LNCAP (cell line): ENCODE measurements around the gene TIMP3.

Source experiments
- TF ChIP-seq, protein P1 (sequence below): fragments of 450-650 bp; IDR thresholded peaks from 2 replicates; pipeline ENCODE4 v1.5.1; 2017; ENCODE audit warnings: mild to moderate bottlenecking

The TIMP3 gene

DNA sequence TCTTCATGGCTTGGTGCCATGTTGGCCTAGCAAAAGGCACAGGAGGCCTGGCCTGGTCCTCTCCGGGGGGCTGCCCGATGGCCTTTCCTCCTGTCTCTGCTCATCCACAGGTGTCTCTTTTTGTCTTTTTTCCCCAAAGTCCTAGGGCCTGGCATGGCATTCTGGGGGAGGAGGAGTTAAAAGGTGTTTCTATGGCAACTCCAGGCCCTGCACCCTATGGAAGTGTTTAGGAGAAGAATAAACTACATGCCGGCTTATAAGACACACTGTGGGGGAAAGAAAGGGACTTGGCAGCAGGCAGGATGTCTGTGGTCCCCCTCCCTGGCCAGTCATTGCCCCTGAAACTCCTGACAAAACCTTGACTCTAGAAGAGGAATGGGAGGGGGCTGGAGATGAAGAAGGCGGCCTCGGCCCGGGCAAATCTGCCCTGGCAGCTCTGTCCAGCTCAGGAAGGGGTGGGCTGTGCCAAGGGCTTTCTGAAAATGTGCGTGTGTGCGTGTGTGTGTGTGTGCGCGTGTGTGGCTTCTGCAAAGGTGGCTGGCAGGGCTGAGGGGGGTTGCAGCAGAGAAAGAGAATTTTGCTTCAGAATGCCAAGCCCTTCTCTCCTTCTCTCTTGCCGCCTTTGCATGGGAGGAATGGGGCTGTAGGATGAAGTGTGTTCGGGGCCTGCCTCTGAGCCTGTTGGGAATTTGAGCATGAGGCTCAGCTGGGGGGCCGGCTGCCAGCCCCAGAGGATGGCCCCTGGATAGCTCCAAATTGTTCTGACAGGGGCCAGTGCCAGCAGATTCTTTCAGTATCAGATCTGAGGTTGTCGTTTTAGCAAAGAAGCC is 3.2 kb downstream of the TIMP3 start:
- TF ChIP-seq, protein P1, sequence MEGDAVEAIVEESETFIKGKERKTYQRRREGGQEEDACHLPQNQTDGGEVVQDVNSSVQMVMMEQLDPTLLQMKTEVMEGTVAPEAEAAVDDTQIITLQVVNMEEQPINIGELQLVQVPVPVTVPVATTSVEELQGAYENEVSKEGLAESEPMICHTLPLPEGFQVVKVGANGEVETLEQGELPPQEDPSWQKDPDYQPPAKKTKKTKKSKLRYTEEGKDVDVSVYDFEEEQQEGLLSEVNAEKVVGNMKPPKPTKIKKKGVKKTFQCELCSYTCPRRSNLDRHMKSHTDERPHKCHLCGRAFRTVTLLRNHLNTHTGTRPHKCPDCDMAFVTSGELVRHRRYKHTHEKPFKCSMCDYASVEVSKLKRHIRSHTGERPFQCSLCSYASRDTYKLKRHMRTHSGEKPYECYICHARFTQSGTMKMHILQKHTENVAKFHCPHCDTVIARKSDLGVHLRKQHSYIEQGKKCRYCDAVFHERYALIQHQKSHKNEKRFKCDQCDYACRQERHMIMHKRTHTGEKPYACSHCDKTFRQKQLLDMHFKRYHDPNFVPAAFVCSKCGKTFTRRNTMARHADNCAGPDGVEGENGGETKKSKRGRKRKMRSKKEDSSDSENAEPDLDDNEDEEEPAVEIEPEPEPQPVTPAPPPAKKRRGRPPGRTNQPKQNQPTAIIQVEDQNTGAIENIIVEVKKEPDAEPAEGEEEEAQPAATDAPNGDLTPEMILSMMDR: no peak

DNA sequence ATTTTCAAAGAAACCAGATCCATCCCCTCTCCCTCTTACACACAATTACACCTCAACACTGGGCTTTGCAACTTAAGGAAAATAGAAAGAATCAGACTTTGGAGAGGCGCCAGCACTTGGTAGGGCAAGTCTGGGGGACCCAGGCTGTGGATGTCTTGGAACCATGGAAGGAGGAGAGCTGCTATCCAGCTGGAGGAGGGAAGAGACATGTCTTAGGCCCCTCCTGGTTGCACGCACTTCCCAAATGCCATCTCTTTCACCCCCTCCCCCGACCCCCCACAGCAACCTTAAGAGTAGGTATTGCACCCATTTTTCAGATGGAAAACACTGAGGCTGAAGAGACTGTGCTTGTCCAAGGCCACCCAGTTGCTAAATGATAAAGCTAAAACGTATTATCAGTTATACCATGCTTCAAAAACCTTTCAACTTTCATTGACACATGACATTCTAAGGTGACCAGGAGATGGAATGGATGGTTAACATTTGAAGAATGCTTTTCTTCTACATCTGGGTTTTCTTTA is 3.9 kb downstream of the TIMP3 start:
- TF ChIP-seq, protein P1: no peak

DNA sequence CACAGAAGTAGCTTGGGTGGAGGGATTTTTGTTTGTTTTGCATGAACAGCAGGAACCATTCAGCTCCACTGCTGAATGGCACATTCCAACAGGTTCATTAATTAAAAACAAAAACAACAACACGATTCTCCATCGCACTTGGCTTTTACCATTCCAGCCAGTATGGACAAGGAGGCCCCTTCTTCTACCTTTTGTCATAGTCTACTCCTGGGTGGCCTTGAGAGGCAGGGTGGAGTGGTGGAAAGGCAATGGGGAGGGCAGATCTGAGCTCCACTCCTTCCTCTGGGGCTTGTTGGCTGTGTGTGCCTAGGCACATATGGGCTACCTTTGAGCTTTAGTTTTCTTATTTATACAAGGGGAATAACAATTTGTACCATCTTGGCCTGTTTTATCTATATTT is 4.8 kb downstream of the TIMP3 start:
- TF ChIP-seq, protein P1: no peak

DNA sequence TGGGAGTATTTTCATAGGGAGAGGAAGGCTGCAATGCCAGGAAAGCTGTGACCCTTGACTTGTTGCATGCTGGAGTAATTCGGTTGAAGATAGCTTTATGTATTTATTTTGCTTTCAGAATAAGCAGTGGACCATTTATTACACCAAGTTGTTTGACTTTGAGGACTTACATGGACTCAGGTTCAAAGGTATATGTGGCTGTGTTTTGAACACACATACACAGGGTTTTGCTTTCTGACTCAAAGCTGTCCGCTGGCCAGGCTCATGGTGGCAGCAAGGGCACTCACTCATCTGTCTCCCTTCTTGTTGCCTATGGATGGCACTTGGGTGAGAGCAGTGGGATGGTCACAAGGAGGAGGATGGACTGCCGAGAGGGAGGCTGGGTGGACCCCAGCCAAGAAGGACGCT is 6.5 kb downstream of the TIMP3 start:
- TF ChIP-seq, protein P1: no peak

DNA sequence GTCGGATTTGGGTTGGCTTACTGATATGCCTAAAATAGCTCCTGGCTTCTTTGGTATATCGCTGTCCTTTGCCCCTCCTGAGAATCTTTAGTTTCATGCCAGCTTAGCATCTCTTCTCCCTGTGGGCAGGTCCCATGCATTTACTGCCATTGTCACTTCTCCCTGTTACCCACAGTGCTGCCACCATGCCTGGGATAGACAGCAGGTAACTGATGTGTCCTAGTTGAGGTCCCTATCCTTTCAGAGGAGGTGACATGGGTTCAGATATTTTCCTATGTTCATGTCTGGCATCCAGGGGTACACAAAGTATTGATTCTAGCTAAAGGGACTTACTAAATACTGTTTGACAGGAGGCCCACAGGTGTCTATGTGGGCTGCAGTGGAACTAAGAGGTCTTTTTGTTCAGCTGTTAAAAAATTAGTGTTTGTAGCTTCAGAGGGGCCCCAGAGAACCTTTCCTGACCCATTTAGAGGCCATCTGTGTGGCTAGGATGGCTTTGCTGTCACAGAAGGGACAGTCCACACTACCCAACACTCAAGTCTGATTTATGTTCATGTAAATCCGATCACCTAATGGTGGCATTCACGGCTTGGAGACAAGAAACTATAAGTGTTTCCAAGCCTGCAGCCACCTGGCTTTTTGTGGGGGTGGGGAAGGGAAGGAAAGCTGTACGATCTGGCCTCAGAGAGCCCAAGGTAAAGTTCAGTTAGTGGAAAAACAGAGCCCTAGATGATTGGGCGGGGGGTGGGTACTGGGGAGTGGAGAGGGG is 8.5 kb downstream of the TIMP3 start:
- TF ChIP-seq, protein P1: no peak

DNA sequence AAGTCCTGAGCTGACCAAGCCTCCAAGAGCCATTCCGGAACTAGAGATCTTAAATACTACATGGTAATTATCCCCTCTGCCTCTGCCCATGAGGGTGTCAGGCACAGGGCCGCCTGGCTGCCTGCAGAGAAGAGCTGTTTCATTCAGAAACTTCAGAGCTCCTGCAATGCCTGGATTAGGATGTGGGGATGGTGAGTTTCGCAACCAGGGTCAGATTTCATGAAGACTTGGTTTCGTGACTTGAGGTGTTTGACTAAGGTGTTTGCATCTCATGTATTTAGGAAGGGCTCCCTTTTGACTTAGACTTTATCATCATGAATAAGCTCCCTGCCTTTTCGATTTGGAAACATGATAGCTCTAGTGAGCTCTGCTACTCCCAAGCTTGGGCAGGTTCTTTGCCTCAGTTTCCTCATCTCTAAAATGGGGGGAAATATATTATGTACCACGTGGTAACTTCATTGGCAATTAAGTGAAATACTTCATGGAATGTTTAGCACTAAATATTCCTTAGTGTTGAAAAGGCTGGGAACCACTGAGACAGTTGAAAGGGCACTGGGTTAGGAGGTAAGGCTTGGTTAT is 9.1 kb downstream of the TIMP3 start:
- TF ChIP-seq, protein P1: no peak

DNA sequence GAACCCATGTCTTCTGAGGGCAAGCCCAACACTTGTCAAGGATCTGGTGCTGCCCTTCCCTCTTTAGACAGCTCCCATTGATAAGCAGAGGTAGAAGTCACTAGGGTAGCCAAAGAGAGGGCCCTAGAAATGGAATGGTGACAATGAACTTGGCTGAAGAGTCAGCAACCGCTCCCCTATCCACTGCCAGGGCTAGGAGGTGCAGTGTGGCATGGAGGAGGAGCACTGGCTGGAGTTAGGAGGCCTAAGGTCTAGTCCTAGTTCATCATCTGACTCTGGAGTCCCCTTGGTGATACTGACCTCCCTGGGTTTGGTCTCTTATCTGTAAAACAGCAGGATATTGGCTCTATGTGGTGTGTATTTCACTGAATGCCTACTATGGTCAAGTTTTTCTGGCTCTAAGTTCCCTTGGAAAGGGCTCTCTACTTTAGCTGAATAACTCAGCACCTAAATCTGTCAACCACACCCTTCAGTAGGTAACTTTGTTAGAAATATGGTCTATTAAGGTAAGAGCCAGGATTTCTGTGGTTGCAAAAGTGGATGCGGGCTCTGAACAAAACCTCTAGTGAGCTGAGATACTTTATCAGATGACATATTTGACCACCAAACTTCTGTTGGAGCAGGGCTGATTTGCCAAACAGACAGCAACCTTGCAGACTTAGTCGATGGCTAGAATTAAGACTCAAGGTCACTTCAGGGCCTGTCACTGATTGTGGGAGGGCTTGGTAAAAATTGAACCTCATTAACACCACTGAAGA is 10.5 kb downstream of the TIMP3 start:
- TF ChIP-seq, protein P1: no peak
